DOHH2 (cell line): ENCODE results near the gene NDUFV2.

Experiments used
- CTCF ChIP-seq: fragments of 200-600 bp; sonication (generic); IDR thresholded peaks from one replicate; pipeline ENCODE4 v1.5.1; 2014; ENCODE audit warnings: antibody characterized with exemption, mild to moderate bottlenecking, low read depth, low read length; ENCODE audit not compliant: poor library complexity, severe bottlenecking
- EZH2phosphoT487 ChIP-seq: fragments of 200-600 bp; sonication (generic); IDR thresholded peaks from 2 replicates; pipeline ENCODE4 v1.6.1; 2017; ENCODE audit warnings: borderline replicate concordance, mild to moderate bottlenecking, antibody characterized with exemption, low read length, moderate library complexity, mixed read lengths

- TF ChIP-seq CTCF, result no peak
- TF ChIP-seq EZH2phosphoT487, result no peak
Measured at GRCh38 chr18:9109523-9109922, 7.0 kb downstream of the NDUFV2 start.
